Right lobe of liver (tissue), 6 donors: ENCODE results near the gene FRMD3. TPM values are rescaled to one million over a fixed set of nuclear protein-coding genes. Genes with fewer than 3 reads are reported as not detected.

Experiments used
- ATAC-seq, 4 donors: fragments of 200-7000 bp; cut with Tn5 transposase; one replicate each; pipeline ENCODE4 v1.9.1; 2020; ENCODE audit warnings: mild to moderate bottlenecking in 4 of 4, moderate library complexity in 4 of 4
- DNase-seq, 3 donors: peaks; one replicate each; pipeline ENCODE4 v3.0.0-alpha.2; 2020
- H3K27ac ChIP-seq, 3 donors: fragments of 200-600 bp; one replicate each; pipeline ENCODE4 v1.8.0; 2022
- H3K27me3 ChIP-seq, 2 donors: fragments of 200-600 bp; one replicate each; pipeline ENCODE4 v1.8.0; 2022
- H3K36me3 ChIP-seq, 4 donors: fragments of 200-600 bp; sonication (generic) in 1 of 4; one replicate each; pipeline versions ENCODE4 v1.5.1 to v1.8.0; 2017 to 2022; ENCODE audit warnings: control low read depth in 1 of 4
- H3K4me1 ChIP-seq, 4 donors: fragments of 200-600 bp; sonication (generic) in 1 of 4; one replicate each; pipeline versions ENCODE4 v1.5.1 to v1.8.0; 2017 to 2022; ENCODE audit warnings: control low read depth in 1 of 4
- H3K4me3 ChIP-seq, 3 donors: fragments of 200-600 bp; one replicate each; pipeline ENCODE4 v1.8.0; 2022
- H3K9me3 ChIP-seq, 4 donors: fragments of 200-600 bp; sonication (generic) in 1 of 4; one replicate each; pipeline versions ENCODE4 v1.5.1 to v1.8.0; 2017 to 2022; ENCODE audit warnings: control low read depth in 1 of 4
- CTCF ChIP-seq, 4 donors: fragments of 200-600 bp in 3 of 4; fragments of 450-650 bp in 1 of 4; IDR thresholded peaks; one replicate each; pipeline versions ENCODE4 v1.5.1 to v1.8.0; 2016 to 2022; ENCODE audit warnings: antibody characterized with exemption in 4 of 4, mild to moderate bottlenecking in 2 of 4
- POLR2A ChIP-seq: fragments of 450-650 bp; IDR thresholded peaks from one replicate; pipeline ENCODE4 v1.6.1; 2017; ENCODE audit warnings: antibody characterized with exemption, mild to moderate bottlenecking
- WGBS: methylation state at CpG from one replicate; pipeline ENCODE4 v1.1.6; 2018; ENCODE audit warnings: low coverage, low lambda C conversion rate; ENCODE audit not compliant: insufficient coverage; ENCODE audit errors: missing lambda C conversion rate; 5-methylcytosine and 5-hydroxymethylcytosine counted together
- intact Hi-C, 2 donors: fragments of 100-400 bp; cut with DNase I; formaldehyde crosslinking; loops; one replicate each; pipeline versions ENCODE4 v1.11.2 to v1.14.1; 2022
- total RNA-seq, 6 experiments: library from RNA; depleted of rRNA in 2 of 6; stranded (reverse); fragments of >200 nt in 2 of 6; fragmentation: NEBNext Ultra II Directional in 3 of 6; extraction: Animal tissue kit (Norgen Biotek cat#: 25700) in 3 of 6; gene quantifications; one replicate each; pipeline versions ENCODE4 v1.1.0 to v1.2.4, GENCODE V29; 2016 to 2023
- donor health status: DM: no; HTN: yes; CAD: no.
- donor health status: DM: no; HTN: no; CAD: no.
- donor health status: DM: no; HTN: no; CAD: no.
- donor health status: DM: no; HTN: yes; CAD: no.
- donor health status: DM: no; HTN: yes; CAD: no.

FRMD3 gene
- total RNA-seq, 6 experiments from 2014 or later, result 0.28 to 0.88 (median 0.34) TPM

GRCh38 chr9:83296123-83296522, 242.1 kb downstream of the FRMD3 start:
- DNase-seq (no peak), ATAC-seq (no peak)
- H3K27ac ChIP-seq, result no peak overlapping the region
- no peaks in the 10 kb centered on the region for H3K36me3 ChIP-seq
- 63% methylated on average over 1 of the region's 2 CpGs for WGBS
- H3K4me1 ChIP-seq, result no peaks in the 10 kb centered on the region
- no peaks in the 10 kb centered on the region for H3K9me3 ChIP-seq
- H3K27me3 ChIP-seq, result no peaks in the 10 kb centered on the region
- TF ChIP-seq POLR2A, result no peak
- no peak for TF ChIP-seq CTCF (IDR thresholded peaks at IDR 0.05)
- no peak overlapping the region for H3K4me3 ChIP-seq
- intact Hi-C loops, result no loop called here

- Histone ChIP-seq H3K4me1 (no peaks in the 10 kb centered on the region), H3K27me3 (no peaks in the 10 kb centered on the region), H3K27ac (no peak overlapping the region), H3K9me3 (no peaks in the 10 kb centered on the region), H3K36me3 (no peaks in the 10 kb centered on the region), H3K4me3 (no peak overlapping the region)
- no peak for ATAC-seq
- 91% methylated on average over 2 of the region's 2 CpGs for WGBS
- TF ChIP-seq POLR2A (no peak), CTCF (IDR thresholded peaks at IDR 0.05) (no peak)
- intact Hi-C loops, result no loop called here
- no peak for DNase-seq
Measured at GRCh38 chr9:83294816-83295215, 243.4 kb downstream of the FRMD3 start.

GRCh38 chr9:83291196-83291595, 247.0 kb downstream of the FRMD3 start:
- Histone ChIP-seq H3K27me3 (no peaks in the 10 kb centered on the region), H3K4me3 (no peak overlapping the region), H3K36me3 (no peaks in the 10 kb centered on the region), H3K4me1 (no peaks in the 10 kb centered on the region), H3K9me3 (no peaks in the 10 kb centered on the region), H3K27ac (no peak overlapping the region)
- no peak for ATAC-seq
- TF ChIP-seq CTCF (IDR thresholded peaks at IDR 0.05) (no peak), POLR2A (no peak)
- intact Hi-C loops, result no loop called here
- 83% methylated on average over 1 of the region's 1 CpG for WGBS
- DNase-seq, result no peak

GRCh38 chr9:83290692-83291091, 247.5 kb downstream of the FRMD3 start:
- H3K9me3 ChIP-seq, result no peaks in the 10 kb centered on the region
- no peak for ATAC-seq
- intact Hi-C loops, result no loop called here

More at GRCh38 chr9:83290692-83291091, 247.5 kb downstream of the FRMD3 start:
- TF ChIP-seq CTCF (IDR thresholded peaks at IDR 0.05) (no peak), POLR2A (no peak)
- H3K27ac ChIP-seq, result no peak overlapping the region
- 43% methylated on average over 5 of the region's 5 CpGs for WGBS
- H3K36me3 ChIP-seq, result no peaks in the 10 kb centered on the region
- H3K4me1 ChIP-seq, result no peaks in the 10 kb centered on the region
- no peak for DNase-seq
- no peak overlapping the region for H3K4me3 ChIP-seq
- no peaks in the 10 kb centered on the region for H3K27me3 ChIP-seq
